Ishikawa (cell line): Measurements from ENCODE around the gene MARCHF7.

Experiments used
- EP300 ChIP-seq: IDR thresholded peaks from 2 replicates; pipeline ENCODE4 v1.6.1; 2012; ENCODE audit warnings: borderline replicate concordance
- YY1 ChIP-seq: IDR thresholded peaks from 2 replicates; pipeline ENCODE4 v1.6.1; 2012; ENCODE audit warnings: low read depth
- TF ChIP-seq, protein P1 (sequence below): IDR thresholded peaks from 2 replicates; pipeline ENCODE4 v1.6.1; 2012; ENCODE audit warnings: low read depth, mild to moderate bottlenecking

DNA sequence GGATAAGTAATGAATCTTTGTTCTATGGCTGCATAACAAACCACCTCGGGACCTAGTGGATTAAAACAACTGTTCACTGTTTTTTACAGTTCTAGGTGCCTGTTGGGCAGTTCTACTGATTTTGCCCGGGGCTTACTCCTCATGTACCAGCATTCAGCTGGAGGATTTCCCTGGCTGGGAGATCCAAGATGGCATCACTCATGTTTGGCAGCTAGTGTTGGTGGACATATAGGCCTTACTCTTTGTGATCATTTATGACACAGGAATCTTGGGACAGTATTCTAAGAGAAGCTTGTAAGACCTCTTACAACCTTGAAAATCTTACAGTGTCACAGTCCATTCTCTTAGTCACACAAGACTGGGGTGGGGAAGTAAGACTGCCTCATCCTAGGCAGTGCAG, 4.6 kb downstream of the MARCHF7 start:
- no peak for TF ChIP-seq YY1
- no peak for TF ChIP-seq EP300
- TF ChIP-seq, protein P1, sequence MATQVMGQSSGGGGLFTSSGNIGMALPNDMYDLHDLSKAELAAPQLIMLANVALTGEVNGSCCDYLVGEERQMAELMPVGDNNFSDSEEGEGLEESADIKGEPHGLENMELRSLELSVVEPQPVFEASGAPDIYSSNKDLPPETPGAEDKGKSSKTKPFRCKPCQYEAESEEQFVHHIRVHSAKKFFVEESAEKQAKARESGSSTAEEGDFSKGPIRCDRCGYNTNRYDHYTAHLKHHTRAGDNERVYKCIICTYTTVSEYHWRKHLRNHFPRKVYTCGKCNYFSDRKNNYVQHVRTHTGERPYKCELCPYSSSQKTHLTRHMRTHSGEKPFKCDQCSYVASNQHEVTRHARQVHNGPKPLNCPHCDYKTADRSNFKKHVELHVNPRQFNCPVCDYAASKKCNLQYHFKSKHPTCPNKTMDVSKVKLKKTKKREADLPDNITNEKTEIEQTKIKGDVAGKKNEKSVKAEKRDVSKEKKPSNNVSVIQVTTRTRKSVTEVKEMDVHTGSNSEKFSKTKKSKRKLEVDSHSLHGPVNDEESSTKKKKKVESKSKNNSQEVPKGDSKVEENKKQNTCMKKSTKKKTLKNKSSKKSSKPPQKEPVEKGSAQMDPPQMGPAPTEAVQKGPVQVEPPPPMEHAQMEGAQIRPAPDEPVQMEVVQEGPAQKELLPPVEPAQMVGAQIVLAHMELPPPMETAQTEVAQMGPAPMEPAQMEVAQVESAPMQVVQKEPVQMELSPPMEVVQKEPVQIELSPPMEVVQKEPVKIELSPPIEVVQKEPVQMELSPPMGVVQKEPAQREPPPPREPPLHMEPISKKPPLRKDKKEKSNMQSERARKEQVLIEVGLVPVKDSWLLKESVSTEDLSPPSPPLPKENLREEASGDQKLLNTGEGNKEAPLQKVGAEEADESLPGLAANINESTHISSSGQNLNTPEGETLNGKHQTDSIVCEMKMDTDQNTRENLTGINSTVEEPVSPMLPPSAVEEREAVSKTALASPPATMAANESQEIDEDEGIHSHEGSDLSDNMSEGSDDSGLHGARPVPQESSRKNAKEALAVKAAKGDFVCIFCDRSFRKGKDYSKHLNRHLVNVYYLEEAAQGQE = no peak
